Measurements from ENCODE around the gene GPR137B. TPM values are rescaled to one million over a fixed set of nuclear protein-coding genes. Genes with fewer than 3 reads are reported as not detected.

The GPR137B gene
- total RNA-seq, 1 experiment from 2014 or later, result 11.1 TPM

DNA sequence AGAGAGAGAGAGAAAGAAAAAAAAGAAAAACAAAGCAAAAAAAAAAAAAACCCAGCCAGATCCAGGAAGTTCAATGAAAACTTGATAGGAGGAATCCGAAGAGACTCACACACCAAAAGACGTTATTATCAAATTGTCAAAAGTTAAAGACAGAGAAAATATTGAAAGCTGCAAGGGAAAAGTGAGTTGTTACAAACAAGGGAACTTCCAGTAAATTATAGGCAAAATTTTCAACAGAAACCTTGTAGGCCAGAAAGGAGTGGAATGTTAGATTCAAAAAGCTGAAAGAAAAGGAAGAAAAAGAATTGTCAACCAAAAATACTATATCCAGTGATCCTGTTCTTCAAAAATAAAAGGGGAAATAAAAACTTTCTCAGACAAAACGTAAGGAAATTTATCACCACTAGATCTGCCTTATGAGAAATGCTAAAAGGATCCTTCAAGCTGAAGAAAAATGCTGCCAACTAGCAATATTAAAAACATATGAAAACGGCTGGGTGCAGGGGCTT lies 115.8 kb downstream of the GPR137B start:
- DNase-seq (ENCODE audit: low read depth), result no peak

Other genes starting within 250 kb of the GPR137B start
- gene NID1, start 77.4 kb upstream of the GPR137B start, total RNA-seq (2014; rRNA removed), result 19.2 and 19.9 TPM in 2 replicates
- 2.1 and 2.5 TPM in 2 replicates for gene ERO1B, start 139.4 kb downstream of the GPR137B start, total RNA-seq (2014; rRNA removed)